ENCODE data around the gene RPS21.

DNA sequence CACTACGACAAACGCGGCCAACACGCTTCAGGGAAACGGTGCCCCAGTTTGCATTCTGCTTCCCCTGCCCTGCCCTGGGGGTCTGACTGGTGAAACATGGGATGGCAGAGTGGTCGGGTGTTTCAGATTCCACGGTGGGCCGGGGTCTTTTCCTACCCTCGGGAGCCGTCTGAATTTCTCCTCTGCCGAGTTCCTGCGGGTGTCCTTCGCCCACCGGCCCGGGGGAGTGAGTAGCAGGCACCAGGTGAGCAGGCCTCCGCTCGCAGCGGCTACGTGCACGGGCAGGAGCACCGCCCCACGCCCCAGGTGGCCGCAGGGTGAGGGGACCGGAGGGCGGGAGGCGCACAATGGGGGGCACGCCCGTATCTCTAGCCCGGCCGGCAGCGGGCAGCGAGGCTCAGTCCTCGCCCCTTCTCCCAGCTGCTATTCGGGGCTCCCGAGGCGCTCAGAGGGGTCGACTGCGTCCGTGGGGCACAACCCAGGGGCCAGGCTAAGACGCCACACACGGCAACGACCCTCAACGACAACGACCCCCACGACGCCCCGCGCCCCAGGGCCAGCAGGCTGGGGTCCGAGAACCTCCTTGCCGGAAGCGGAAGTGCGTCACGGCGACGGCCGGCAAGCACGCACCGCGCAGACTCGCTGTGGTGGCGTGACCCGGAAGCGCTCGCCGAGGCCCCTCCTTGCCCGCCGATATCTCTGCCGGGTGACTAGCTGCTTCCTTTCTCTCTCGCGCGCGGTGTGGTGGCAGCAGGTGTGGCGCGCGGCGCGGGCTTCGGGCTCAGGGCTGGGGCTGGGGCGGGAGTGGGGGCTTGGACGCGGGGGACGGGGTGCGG is at the start of gene RPS21:
- TF ChIP-seq TAF1 (IDR thresholded peaks at IDR 0.05; ENCODE audit: low read depth): no peak
- peak; percentile 98 for TF ChIP-seq POLR2AphosphoS5 (IDR thresholded peaks at IDR 0.05)
- TF ChIP-seq EP300 (conservative IDR thresholded peaks at IDR 0.05; ENCODE audit: poor library complexity, severe bottlenecking): peak; percentile 37

Measured in neural cell (in vitro differentiated cells).